Measurements from ENCODE around the gene CAPZB. TPM values are rescaled to one million over a fixed set of nuclear protein-coding genes. Genes with fewer than 3 reads are reported as not detected.
A peak's percentile ranks its signal among the peaks of the same experiment; 100 is the strongest.

The CAPZB gene
- total RNA-seq, 3 donors from 2014 or later: 112 to 114 (median 113) TPM

GRCh38 chr1:19403256-19403655 is 82.1 kb downstream of the CAPZB start:
- H3K9me3 ChIP-seq: no peaks in the 10 kb centered on the region
- peaks cover 0 to 14% of the 10 kb centered on the region in 2 donors for H3K4me1 ChIP-seq
- no peak overlapping the region for H3K4me3 ChIP-seq
- TF ChIP-seq POLR2AphosphoS5 (IDR thresholded peaks at IDR 0.05) (no peak), POLR2A (IDR thresholded peaks at IDR 0.05) (no peak), CTCF (IDR thresholded peaks at IDR 0.05) (no peak)
- intact Hi-C loops (cut with DNase I; ENCODE audit: low total_unique reads): loop anchor here (10.0 kb wide), 1 partner anchor 82 kb away; the partner anchor contains the start of gene CAPZB
- no peak for DNase-seq (ENCODE audit: low spot score in 2 of 2)
- H3K36me3 ChIP-seq: no peaks in the 10 kb centered on the region
- H3K27ac ChIP-seq: peak overlapping the region in 1 of 2 donors; percentile 48
- H3K27me3 ChIP-seq: no peaks in the 10 kb centered on the region

GRCh38 chr1:19402031-19402813 is 83.1 kb downstream of the CAPZB start:
- DNase-seq (ENCODE audit: low spot score in 2 of 2): no peak
- intact Hi-C loops (cut with DNase I; ENCODE audit: low total_unique reads): loop anchor here (10.0 kb wide), 1 partner anchor 83 kb away; the partner anchor contains the start of gene CAPZB
- Histone ChIP-seq H3K36me3 (no peaks in the 10 kb centered on the region), H3K9me3 (no peaks in the 10 kb centered on the region), H3K27me3 (no peaks in the 10 kb centered on the region), H3K4me1 (peaks cover 0 to 14% of the 10 kb centered on the region in 2 donors), H3K4me3 (no peak overlapping the region), H3K27ac (peak overlapping the region; percentile 33 to 48)
- TF ChIP-seq POLR2AphosphoS5 (IDR thresholded peaks at IDR 0.05) (no peak), POLR2A (IDR thresholded peaks at IDR 0.05) (no peak), CTCF (IDR thresholded peaks at IDR 0.05) (no peak)

- Histone ChIP-seq H3K27ac (peak overlapping the region in 1 of 2 donors; percentile 48), H3K4me3 (no peak overlapping the region), H3K9me3 (no peaks in the 10 kb centered on the region), H3K36me3 (no peaks in the 10 kb centered on the region), H3K27me3 (no peaks in the 10 kb centered on the region), H3K4me1 (peaks cover 0 to 14% of the 10 kb centered on the region in 2 donors)
- TF ChIP-seq POLR2A (IDR thresholded peaks at IDR 0.05): no peak
- no peak for TF ChIP-seq CTCF (IDR thresholded peaks at IDR 0.05)
- intact Hi-C loops (cut with DNase I; ENCODE audit: low total_unique reads): loop anchor here (10.0 kb wide), 1 partner anchor 83 kb away; the partner anchor contains the start of gene CAPZB
- no peak for DNase-seq (ENCODE audit: low spot score in 2 of 2)
These were observed 83.8 kb downstream of the CAPZB start for GRCh38 chr1:19401535-19401889.

- DNase-seq (ENCODE audit: low spot score in 2 of 2): no peak
- Histone ChIP-seq H3K36me3 (no peaks in the 10 kb centered on the region), H3K9me3 (no peaks in the 10 kb centered on the region), H3K27me3 (no peaks in the 10 kb centered on the region), H3K4me3 (no peak overlapping the region), H3K4me1 (peaks cover 0 to 10% of the 10 kb centered on the region in 2 donors), H3K27ac (peak overlapping the region; percentile 38 to 40)
- TF ChIP-seq CTCF (IDR thresholded peaks at IDR 0.05) (no peak), POLR2AphosphoS5 (IDR thresholded peaks at IDR 0.05) (no peak), POLR2A (IDR thresholded peaks at IDR 0.05) (no peak)
- intact Hi-C loops (cut with DNase I; ENCODE audit: low total_unique reads): loop anchor here (10.0 kb wide), 1 partner anchor 84 kb away; the partner anchor contains the start of gene CAPZB
These were observed 84.3 kb downstream of the CAPZB start for GRCh38 chr1:19400875-19401534.

- Histone ChIP-seq H3K27me3 (no peaks in the 10 kb centered on the region), H3K27ac (peak overlapping the region; percentile 38 to 40), H3K4me1 (peaks cover 0 to 7% of the 10 kb centered on the region in 2 donors), H3K9me3 (no peaks in the 10 kb centered on the region), H3K4me3 (peak overlapping the region in 1 of 3 donors; percentile 19), H3K36me3 (no peaks in the 10 kb centered on the region)
- TF ChIP-seq CTCF (IDR thresholded peaks at IDR 0.05) (no peak), POLR2AphosphoS5 (IDR thresholded peaks at IDR 0.05) (no peak), POLR2A (IDR thresholded peaks at IDR 0.05) (no peak)
- DNase-seq (ENCODE audit: low spot score in 2 of 2): no peak
- intact Hi-C loops (cut with DNase I; ENCODE audit: low total_unique reads): loop anchor here (10.0 kb wide), 1 partner anchor 85 kb away; the partner anchor contains the start of gene CAPZB
These were observed 85.1 kb downstream of the CAPZB start for GRCh38 chr1:19400192-19400611.

Data from breast epithelium (tissue), 4 donors.